ENCODE results near the gene MEX3D. TPM values are rescaled to one million over a fixed set of nuclear protein-coding genes. Genes with fewer than 3 reads are reported as not detected.
"Not testable (repeated sequence)": the region's sequence is repeated elsewhere in the genome, so short reads cannot be mapped to it uniquely, and the experiment has no call there.

MEX3D gene
- total RNA-seq, 4 donors from 2014 or later = 18.8 to 47.8 (median 28.7) TPM

DNA sequence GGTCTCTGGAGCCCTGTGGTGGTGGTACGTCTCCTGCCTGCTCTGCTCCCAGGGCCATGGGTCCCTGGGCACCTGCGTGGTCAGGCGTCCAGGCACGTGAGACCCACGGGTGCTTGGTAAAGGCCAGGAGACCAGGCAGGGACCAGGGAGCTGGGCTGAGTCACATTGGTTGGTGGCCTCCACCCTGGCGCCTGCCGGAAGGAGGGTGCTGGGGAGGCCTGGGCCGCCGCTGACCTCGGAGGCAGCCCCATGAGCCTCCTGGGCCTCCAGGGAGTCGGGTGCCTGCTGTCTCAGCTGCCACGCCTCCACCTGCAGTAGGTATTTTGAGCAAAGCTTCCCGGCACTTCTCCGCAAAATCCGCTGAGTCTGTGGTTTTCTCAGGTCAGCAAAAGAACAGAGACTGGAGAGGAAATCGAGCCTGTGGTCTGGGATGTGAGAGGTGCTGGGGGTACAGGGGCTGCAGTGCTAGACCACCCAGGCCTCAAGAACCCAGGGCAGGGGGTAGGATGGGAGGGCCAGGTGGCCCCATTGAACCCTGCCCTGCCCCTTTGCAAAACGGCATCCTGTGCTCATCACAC lies 47.8 kb downstream of the MEX3D start:
- H3K9me3 ChIP-seq = no peaks in the 10 kb centered on the region
- TF ChIP-seq POLR2AphosphoS5 (IDR thresholded peaks at IDR 0.05) = no peak
- TF ChIP-seq, protein P1, sequence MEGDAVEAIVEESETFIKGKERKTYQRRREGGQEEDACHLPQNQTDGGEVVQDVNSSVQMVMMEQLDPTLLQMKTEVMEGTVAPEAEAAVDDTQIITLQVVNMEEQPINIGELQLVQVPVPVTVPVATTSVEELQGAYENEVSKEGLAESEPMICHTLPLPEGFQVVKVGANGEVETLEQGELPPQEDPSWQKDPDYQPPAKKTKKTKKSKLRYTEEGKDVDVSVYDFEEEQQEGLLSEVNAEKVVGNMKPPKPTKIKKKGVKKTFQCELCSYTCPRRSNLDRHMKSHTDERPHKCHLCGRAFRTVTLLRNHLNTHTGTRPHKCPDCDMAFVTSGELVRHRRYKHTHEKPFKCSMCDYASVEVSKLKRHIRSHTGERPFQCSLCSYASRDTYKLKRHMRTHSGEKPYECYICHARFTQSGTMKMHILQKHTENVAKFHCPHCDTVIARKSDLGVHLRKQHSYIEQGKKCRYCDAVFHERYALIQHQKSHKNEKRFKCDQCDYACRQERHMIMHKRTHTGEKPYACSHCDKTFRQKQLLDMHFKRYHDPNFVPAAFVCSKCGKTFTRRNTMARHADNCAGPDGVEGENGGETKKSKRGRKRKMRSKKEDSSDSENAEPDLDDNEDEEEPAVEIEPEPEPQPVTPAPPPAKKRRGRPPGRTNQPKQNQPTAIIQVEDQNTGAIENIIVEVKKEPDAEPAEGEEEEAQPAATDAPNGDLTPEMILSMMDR (IDR thresholded peaks at IDR 0.05) = no peak
- no peak for TF ChIP-seq POLR2A (IDR thresholded peaks at IDR 0.05)
- no peak for TF ChIP-seq EP300 (IDR thresholded peaks at IDR 0.05)
- H3K4me1 ChIP-seq = peaks cover 0 to 12% (median 0%) of the 10 kb centered on the region in 3 donors
- H3K36me3 ChIP-seq = no peaks in the 10 kb centered on the region
- WGBS, 2 donors (ENCODE audit: low coverage in 1 of 2) = 67 to 86% methylated on average over 1 of the region's 17 CpGs
- H3K27me3 ChIP-seq = peaks cover 59% of the 10 kb centered on the region
- H3K27ac ChIP-seq = no peak overlapping the region
- no peak for ATAC-seq
- no peak overlapping the region for H3K4me3 ChIP-seq

GRCh38 chr19:1519802-1520201 lies 48.3 kb downstream of the MEX3D start:
- not testable (repeated sequence) for H3K36me3 ChIP-seq, H3K27ac ChIP-seq, H3K4me3 ChIP-seq, ATAC-seq, H3K9me3 ChIP-seq
- H3K4me1 ChIP-seq = peaks cover 0 to 12% (median 0%) of the 10 kb centered on the region in 3 donors
- 80% methylated on average over 2 of the region's 8 CpGs; no CpG with 5 or more reads in 1 of the 2 donors for WGBS, 2 donors (ENCODE audit: low coverage in 1 of 2)
- H3K27me3 ChIP-seq = peaks cover 59% of the 10 kb centered on the region

DNA sequence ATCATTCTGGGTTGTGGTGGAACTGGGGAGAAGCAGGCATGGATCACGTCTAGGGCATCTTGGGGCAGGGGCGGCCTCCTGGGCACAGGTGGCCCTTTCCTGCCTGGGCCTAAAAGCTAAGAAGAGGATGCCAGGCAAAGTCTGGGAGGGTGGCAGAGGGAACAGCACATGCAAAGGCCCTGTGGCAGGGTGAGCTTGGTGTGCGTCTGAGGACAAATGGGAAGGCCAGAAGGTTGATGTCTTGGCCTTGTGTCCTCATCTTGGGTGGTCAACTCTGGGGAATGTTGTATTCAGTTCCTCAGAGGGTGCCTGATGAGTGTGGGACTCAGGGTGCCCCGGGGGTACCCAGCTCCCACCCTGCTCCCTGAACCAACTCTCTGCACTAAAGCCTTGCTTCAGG lies 49.7 kb downstream of the MEX3D start:
- Histone ChIP-seq H3K27ac (no peak overlapping the region), H3K27me3 (peaks cover 59% of the 10 kb centered on the region), H3K9me3 (no peaks in the 10 kb centered on the region), H3K36me3 (no peaks in the 10 kb centered on the region), H3K4me3 (no peak overlapping the region), H3K4me1 (peaks cover 0 to 6% (median 3%) of the 10 kb centered on the region in 3 donors)
- WGBS, 2 donors (ENCODE audit: low coverage in 1 of 2) = 88% methylated on average over 3 of the region's 4 CpGs; no CpG with 5 or more reads in 1 of the 2 donors
- ATAC-seq = no peak
- TF ChIP-seq, protein P1 (IDR thresholded peaks at IDR 0.05) = no peak
- TF ChIP-seq EP300 (IDR thresholded peaks at IDR 0.05) = no peak
- no peak for TF ChIP-seq POLR2A (IDR thresholded peaks at IDR 0.05)
- TF ChIP-seq POLR2AphosphoS5 (IDR thresholded peaks at IDR 0.05) = no peak

GRCh38 chr19:1516395-1516753 lies 51.8 kb downstream of the MEX3D start:
- no peak overlapping the region for H3K4me3 ChIP-seq
- H3K27me3 ChIP-seq = peaks cover 70% of the 10 kb centered on the region
- ATAC-seq = no peak
- no peaks in the 10 kb centered on the region for H3K9me3 ChIP-seq
- TF ChIP-seq POLR2A (IDR thresholded peaks at IDR 0.05) = no peak
- TF ChIP-seq EP300 (IDR thresholded peaks at IDR 0.05) = no peak
- TF ChIP-seq, protein P1 (IDR thresholded peaks at IDR 0.05) = no peak
- no peak for TF ChIP-seq POLR2AphosphoS5 (IDR thresholded peaks at IDR 0.05)
- peaks cover 0 to 26% (median 4%) of the 10 kb centered on the region in 3 donors for H3K4me1 ChIP-seq
- no peak overlapping the region for H3K27ac ChIP-seq
- 58 to 90% methylated on average over 2 to 6 of the region's 8 CpGs for WGBS, 2 donors (ENCODE audit: low coverage in 1 of 2)
- H3K36me3 ChIP-seq = no peaks in the 10 kb centered on the region

DNA sequence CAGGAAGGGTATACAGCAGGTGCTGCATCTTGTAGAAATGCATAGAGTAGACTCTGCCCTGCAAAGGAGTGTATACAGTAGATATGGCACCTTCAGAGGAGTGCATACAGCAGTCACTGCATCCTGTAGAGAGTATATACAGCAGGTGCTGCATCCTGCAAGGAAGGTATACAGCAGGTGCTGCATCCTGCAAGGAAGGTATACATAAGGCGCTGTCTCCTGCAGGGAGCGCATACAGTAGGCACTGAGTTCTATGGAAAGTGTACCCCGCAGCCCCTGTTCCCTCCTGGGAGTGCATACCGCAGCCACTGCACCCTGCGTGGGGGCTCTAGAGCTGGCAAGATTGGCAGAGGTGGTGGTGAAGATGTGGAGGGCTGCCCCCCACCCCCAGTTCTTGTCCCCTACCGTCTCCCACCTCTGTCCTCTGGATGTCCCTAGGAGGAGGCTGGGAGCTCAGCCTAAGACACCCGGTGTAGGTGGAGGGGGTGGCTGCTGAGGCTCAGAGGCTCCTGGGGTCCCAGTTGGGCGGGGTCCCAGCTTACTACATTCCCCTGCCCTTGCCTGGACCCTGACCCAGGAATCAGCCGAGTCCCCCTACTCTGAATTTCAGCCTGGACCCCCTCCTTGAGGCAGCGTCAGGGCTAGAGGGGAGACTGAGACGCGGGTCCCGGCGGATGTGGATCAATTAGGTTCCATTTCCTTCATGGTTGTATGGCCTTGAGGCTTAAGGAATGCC lies 53.0 kb downstream of the MEX3D start:
- H3K4me1 ChIP-seq = peaks cover 0 to 36% (median 4%) of the 10 kb centered on the region in 3 donors
- H3K27ac ChIP-seq = no peak overlapping the region
- no peaks in the 10 kb centered on the region for H3K9me3 ChIP-seq
- peaks cover 77% of the 10 kb centered on the region for H3K27me3 ChIP-seq
- ATAC-seq = no peak
- WGBS, 2 donors (ENCODE audit: low coverage in 1 of 2) = 40 to 90% methylated on average over 1 to 4 of the region's 14 CpGs
- H3K36me3 ChIP-seq = no peaks in the 10 kb centered on the region
- H3K4me3 ChIP-seq = no peak overlapping the region
- TF ChIP-seq POLR2A (IDR thresholded peaks at IDR 0.05) = no peak
- TF ChIP-seq, protein P1 (IDR thresholded peaks at IDR 0.05) = no peak

All from gastroesophageal sphincter (tissue), 4 donors.